ENCODE measurements around the gene SLAMF1. TPM values are rescaled to one million over a fixed set of nuclear protein-coding genes. Genes with fewer than 3 reads are reported as not detected.

The SLAMF1 gene
- total RNA-seq, 1 donor from 2014 or later = not detected

DNA sequence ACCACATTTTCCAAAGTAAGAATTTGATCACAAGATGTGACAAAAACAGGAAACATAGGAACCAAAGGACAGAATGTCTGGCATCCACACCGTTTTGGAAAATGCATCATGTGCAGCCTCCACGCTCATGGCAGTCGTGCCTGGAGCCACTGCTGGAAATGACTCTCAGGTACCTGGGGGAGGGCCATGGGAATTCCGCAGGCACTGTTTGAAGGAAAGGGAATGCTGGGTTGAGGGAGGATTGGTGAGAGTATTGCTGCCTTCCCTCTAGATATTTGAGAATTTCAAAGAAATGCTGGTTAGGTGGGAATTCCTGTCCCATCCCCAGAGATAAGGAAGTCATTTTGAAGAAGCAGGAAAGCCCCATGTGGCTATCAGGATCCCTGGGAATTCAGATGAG lies 10.8 kb downstream of the SLAMF1 start:
- DNase-seq (ENCODE audit: low read depth) = no peak
- TF ChIP-seq, protein P1, sequence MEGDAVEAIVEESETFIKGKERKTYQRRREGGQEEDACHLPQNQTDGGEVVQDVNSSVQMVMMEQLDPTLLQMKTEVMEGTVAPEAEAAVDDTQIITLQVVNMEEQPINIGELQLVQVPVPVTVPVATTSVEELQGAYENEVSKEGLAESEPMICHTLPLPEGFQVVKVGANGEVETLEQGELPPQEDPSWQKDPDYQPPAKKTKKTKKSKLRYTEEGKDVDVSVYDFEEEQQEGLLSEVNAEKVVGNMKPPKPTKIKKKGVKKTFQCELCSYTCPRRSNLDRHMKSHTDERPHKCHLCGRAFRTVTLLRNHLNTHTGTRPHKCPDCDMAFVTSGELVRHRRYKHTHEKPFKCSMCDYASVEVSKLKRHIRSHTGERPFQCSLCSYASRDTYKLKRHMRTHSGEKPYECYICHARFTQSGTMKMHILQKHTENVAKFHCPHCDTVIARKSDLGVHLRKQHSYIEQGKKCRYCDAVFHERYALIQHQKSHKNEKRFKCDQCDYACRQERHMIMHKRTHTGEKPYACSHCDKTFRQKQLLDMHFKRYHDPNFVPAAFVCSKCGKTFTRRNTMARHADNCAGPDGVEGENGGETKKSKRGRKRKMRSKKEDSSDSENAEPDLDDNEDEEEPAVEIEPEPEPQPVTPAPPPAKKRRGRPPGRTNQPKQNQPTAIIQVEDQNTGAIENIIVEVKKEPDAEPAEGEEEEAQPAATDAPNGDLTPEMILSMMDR (IDR thresholded peaks at IDR 0.05; ENCODE audit: insufficient read depth, low read length, severe bottlenecking) = no peak
- FAIRE-seq = no peak
- H3K36me3 ChIP-seq (ENCODE audit: control insufficient read depth, insufficient read depth, low read length) = no peaks in the 10 kb centered on the region
- H3K27me3 ChIP-seq (ENCODE audit: control insufficient read depth, insufficient read depth, low read length) = peaks cover 2% of the 10 kb centered on the region
- no peak overlapping the region for H3K4me3 ChIP-seq (ENCODE audit: low read depth, low read length)

DNA sequence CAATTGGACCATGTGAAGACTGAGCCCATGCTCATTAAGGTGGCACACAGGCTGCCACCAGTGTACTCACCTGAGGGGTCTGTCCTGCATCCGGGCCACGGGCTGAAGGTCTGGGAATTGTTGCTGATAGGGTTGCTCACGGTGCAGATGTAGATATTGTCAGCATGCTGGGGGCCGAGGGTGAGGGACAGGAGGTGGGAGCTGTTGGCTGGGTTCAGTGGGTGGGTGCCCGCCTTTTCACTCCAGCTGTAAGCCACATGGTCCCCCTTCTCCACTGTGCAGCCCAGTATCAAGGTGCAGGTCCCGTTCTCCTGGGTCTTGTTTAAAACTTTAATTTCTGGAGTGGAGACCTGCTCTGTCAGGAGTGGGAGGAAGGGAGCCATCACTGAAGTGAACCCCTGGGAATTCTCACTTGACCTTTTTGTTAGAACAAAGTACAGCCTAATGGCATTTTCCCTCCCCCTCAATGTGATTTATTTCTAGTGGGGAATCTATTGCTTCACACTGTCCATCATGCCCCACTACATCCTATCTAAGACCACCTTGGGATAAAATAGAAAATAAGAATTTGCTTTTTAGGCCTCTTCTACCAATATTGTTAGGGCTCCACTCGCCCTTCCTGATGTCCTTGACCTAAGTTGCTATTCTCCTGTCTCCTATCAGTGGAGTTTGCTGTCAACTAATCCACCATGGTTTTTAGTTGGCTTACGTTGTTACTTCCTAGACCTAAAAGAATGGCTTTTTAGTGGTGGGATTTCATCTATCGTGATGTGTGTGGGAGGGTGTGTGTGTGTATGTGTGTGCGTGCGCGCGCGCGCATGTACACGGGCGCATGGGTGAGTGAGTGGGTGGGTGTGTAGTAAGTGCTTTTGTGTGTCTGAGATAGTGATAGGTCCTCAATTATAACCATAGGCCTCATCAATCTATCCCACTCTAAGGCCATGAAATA lies 12.0 kb downstream of the SLAMF1 start:
- peaks cover 2% of the 10 kb centered on the region for H3K27me3 ChIP-seq (ENCODE audit: control insufficient read depth, insufficient read depth, low read length)
- FAIRE-seq (no peak), DNase-seq (ENCODE audit: low read depth) (no peak)
- no peaks in the 10 kb centered on the region for H3K36me3 ChIP-seq (ENCODE audit: control insufficient read depth, insufficient read depth, low read length)
- no peak overlapping the region for H3K4me3 ChIP-seq (ENCODE audit: low read depth, low read length)
- TF ChIP-seq, protein P1 (IDR thresholded peaks at IDR 0.05; ENCODE audit: insufficient read depth, low read length, severe bottlenecking) = no peak

GRCh38 chr1:160633330-160633903 lies 13.4 kb downstream of the SLAMF1 start:
- TF ChIP-seq, protein P1 (IDR thresholded peaks at IDR 0.05; ENCODE audit: insufficient read depth, low read length, severe bottlenecking) = no peak
- peaks cover 2% of the 10 kb centered on the region for H3K27me3 ChIP-seq (ENCODE audit: control insufficient read depth, insufficient read depth, low read length)
- FAIRE-seq = no peak

DNA sequence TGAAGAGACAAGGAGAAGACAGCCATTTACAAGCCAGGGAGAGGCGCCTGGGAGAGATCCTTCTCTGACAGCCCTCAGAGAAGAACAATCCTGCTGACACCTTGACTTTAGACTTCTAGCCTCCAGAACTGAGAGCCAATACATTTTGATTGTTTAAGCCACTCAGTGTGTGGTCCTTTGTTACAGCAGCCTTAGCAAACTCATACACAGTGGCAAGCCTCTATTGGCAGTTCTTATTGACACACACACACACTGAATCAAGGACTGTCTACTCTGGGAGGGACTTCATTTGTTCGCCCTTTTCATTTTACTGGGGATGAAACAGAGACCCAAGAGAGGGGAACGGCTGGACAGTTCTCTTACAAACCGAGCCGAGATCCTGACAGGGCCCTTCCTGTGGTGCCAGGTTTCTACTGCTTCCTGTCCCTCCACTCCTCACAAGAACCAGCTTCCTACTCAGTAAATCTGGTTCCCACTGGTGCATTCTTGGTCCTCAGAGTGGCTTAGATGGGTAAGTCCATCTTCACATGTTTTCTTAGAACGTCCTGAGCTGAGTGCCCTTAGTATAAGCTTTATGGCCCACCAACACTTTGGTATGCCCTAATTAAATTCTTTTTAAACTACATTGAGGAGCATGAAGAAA lies 14.7 kb downstream of the SLAMF1 start:
- DNase-seq (ENCODE audit: low read depth) = no peak
- FAIRE-seq = no peak
- H3K27me3 ChIP-seq (ENCODE audit: control insufficient read depth, insufficient read depth, low read length) = peaks cover 2% of the 10 kb centered on the region
- H3K36me3 ChIP-seq (ENCODE audit: control insufficient read depth, insufficient read depth, low read length) = no peaks in the 10 kb centered on the region
- H3K4me3 ChIP-seq (ENCODE audit: low read depth, low read length) = no peak overlapping the region
- TF ChIP-seq, protein P1 (IDR thresholded peaks at IDR 0.05; ENCODE audit: insufficient read depth, low read length, severe bottlenecking) = no peak

More at GRCh38 chr1:160633330-160633903, 13.4 kb downstream of the SLAMF1 start:
- Histone ChIP-seq H3K4me3 (ENCODE audit: low read depth, low read length) (no peak overlapping the region), H3K36me3 (ENCODE audit: control insufficient read depth, insufficient read depth, low read length) (no peaks in the 10 kb centered on the region)
- no peak for DNase-seq (ENCODE audit: low read depth)

DNA sequence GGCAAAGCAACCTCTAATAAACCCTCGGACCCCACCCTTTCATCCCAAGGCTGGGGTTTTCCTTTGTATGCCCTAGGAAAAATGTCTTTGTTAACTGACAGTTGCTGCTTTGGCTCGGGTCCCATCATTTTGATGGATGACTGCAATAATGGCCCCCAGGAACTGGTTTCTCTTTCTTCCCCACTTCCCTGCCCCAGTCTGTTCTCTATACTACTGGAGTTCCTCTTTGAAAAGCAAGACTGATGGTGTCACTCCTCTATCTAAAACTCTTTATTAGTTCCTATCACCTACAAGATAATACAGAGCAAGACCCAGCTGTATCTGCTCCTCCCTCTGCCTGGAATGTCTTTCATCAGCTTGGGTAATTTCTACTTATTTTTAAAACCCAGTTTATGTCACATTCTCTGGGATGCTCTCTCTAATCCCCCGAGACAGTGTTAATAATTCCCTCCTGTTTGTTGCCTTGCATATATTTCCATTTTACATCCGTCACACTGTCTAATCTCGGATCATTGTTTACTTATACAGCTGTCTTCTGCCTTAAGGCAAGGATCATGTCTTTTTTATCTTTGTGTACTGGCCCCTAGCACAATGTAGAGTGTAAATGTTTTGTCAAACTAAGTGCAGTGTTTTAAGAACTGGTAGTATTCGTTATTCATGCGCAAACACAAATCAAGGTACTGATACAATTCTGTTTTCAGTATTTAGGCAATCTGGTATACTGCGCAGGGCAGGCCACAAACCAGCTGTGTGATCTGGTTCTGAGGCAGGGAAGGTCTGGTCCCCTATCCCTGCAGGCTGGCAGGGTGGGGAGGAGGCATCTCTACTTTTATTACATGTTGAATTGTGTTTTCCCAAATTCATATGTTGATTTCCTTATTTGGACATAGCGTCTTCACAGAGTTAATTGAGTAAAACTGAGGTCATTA lies 16.1 kb downstream of the SLAMF1 start:
- no peaks in the 10 kb centered on the region for H3K36me3 ChIP-seq (ENCODE audit: control insufficient read depth, insufficient read depth, low read length)
- no peak overlapping the region for H3K4me3 ChIP-seq (ENCODE audit: low read depth, low read length)
- peaks cover 2% of the 10 kb centered on the region for H3K27me3 ChIP-seq (ENCODE audit: control insufficient read depth, insufficient read depth, low read length)
- FAIRE-seq = no peak
- TF ChIP-seq, protein P1 (IDR thresholded peaks at IDR 0.05; ENCODE audit: insufficient read depth, low read length, severe bottlenecking) = no peak
- DNase-seq (ENCODE audit: low read depth) = no peak
